Measurements from ENCODE around the gene ATG2A.

GRCh38 chr11:64858467-64859263, 58.3 kb downstream of the ATG2A start:
- no peak for TF ChIP-seq CTCF (IDR thresholded peaks at IDR 0.05; ENCODE audit: insufficient read depth, low read depth, low read length)
- TF ChIP-seq EZH2 (IDR thresholded peaks at IDR 0.05; ENCODE audit: insufficient read depth, low read length): no peak

Data from astrocyte (in vitro differentiated cells and primary cell).